HG03520 (cell line): ENCODE results near the gene ZNF423.

Source experiments
- ATAC-seq: cut with Tn5 transposase; IDR thresholded peaks from one replicate; pipeline ENCODE4 v1.9.1; 2021; ENCODE audit warnings: mild to moderate bottlenecking, moderate library complexity; ENCODE audit not compliant: unreplicated experiment

The ZNF423 gene

GRCh38 chr16:49734331-49734730 lies 121.6 kb downstream of the ZNF423 start:
- ATAC-seq, result no peak

GRCh38 chr16:49733313-49734009 lies 122.5 kb downstream of the ZNF423 start:
- ATAC-seq, result no peak

- ATAC-seq, result no peak
These were observed 124.0 kb downstream of the ZNF423 start for GRCh38 chr16:49731911-49732310.

- no peak for ATAC-seq
These were observed 125.1 kb downstream of the ZNF423 start for GRCh38 chr16:49730772-49731171.

GRCh38 chr16:49727611-49728010 lies 128.3 kb downstream of the ZNF423 start:
- no peak for ATAC-seq

- ATAC-seq, result no peak
These were observed 129.8 kb downstream of the ZNF423 start for GRCh38 chr16:49726155-49726554.

GRCh38 chr16:49725651-49726050 lies 130.3 kb downstream of the ZNF423 start:
- no peak for ATAC-seq

- no peak for ATAC-seq
These were observed 131.1 kb downstream of the ZNF423 start for GRCh38 chr16:49724774-49725173.

GRCh38 chr16:49723310-49723709 lies 132.6 kb downstream of the ZNF423 start:
- ATAC-seq, result no peak

- ATAC-seq, result no peak
These were observed 135.7 kb downstream of the ZNF423 start for GRCh38 chr16:49720225-49720624.

- ATAC-seq, result no peak
These were observed 138.2 kb downstream of the ZNF423 start for GRCh38 chr16:49717689-49718088.

- ATAC-seq, result no peak
These were observed 139.5 kb downstream of the ZNF423 start for GRCh38 chr16:49716339-49716934.

GRCh38 chr16:49713770-49714169 lies 142.1 kb downstream of the ZNF423 start:
- no peak for ATAC-seq

GRCh38 chr16:49712542-49712941 lies 143.4 kb downstream of the ZNF423 start:
- no peak for ATAC-seq

- ATAC-seq, result no peak
These were observed 143.8 kb downstream of the ZNF423 start for GRCh38 chr16:49712106-49712505.

- ATAC-seq, result no peak
These were observed 146.9 kb downstream of the ZNF423 start for GRCh38 chr16:49709057-49709456.

GRCh38 chr16:49708491-49708890 lies 147.4 kb downstream of the ZNF423 start:
- ATAC-seq, result no peak

GRCh38 chr16:49706620-49707355 lies 149.1 kb downstream of the ZNF423 start:
- ATAC-seq, result no peak

GRCh38 chr16:49704586-49705155 lies 151.2 kb downstream of the ZNF423 start:
- ATAC-seq, result no peak

GRCh38 chr16:49703483-49703882 lies 152.4 kb downstream of the ZNF423 start:
- no peak for ATAC-seq

GRCh38 chr16:49701789-49702494 lies 154.0 kb downstream of the ZNF423 start:
- ATAC-seq, result no peak
